Vagina (tissue), 2 donors: ENCODE measurements around the gene ITM2C. TPM values are rescaled to one million over a fixed set of nuclear protein-coding genes. Genes with fewer than 3 reads are reported as not detected.

Source experiments
- DNase-seq, 2 donors: peaks; one replicate each; pipeline ENCODE4 v3.0.0-alpha.2; 2017; ENCODE audit errors: extremely low spot score in 2 of 2
- H3K27ac ChIP-seq: fragments of 200-600 bp; sonication (generic); one replicate; pipeline ENCODE4 v1.5.1; 2019
- H3K27me3 ChIP-seq: fragments of 200-600 bp; sonication (generic); one replicate; pipeline ENCODE4 v1.5.1; 2019
- H3K36me3 ChIP-seq, 2 donors: fragments of 200-600 bp; sonication (generic); one replicate each; pipeline ENCODE4 v1.5.1; 2017 to 2019
- H3K4me1 ChIP-seq: fragments of 200-600 bp; sonication (generic); one replicate; pipeline ENCODE4 v1.5.1; 2019
- H3K4me3 ChIP-seq, 2 donors: fragments of 200-600 bp; sonication (generic); 1 replicate in 1 of 2; 2 replicates in 1 of 2; pipeline ENCODE4 v1.5.1; 2016 to 2019
- H3K9me3 ChIP-seq: fragments of 200-600 bp; sonication (generic); one replicate; pipeline ENCODE4 v1.5.1; 2019
- POLR2A ChIP-seq, 2 donors: fragments of 450-650 bp; IDR thresholded peaks; one replicate each; pipeline ENCODE4 v1.6.1; 2017; ENCODE audit warnings: antibody characterized with exemption in 2 of 2, mild to moderate bottlenecking in 2 of 2, moderate library complexity in 2 of 2
- POLR2AphosphoS5 ChIP-seq, 2 donors: sonication (generic); formaldehyde crosslinking; IDR thresholded peaks; one replicate each; pipeline ENCODE4 v1.9.0; 2017; ENCODE audit warnings: antibody characterized with exemption in 2 of 2, mild to moderate bottlenecking in 2 of 2, low read depth in 1 of 2; ENCODE audit not compliant: insufficient read depth in 1 of 2
- intact Hi-C: fragments of 100-400 bp; cut with DNase I; formaldehyde crosslinking; loops from one replicate; pipeline ENCODE4 v1.15.1; 2023
- total RNA-seq: library from RNA; depleted of rRNA; stranded (reverse); fragments of >200 nt; gene quantifications from one replicate; pipeline ENCODE4 v1.2.3, GENCODE V29; 2016
- TF ChIP-seq, protein P1 (sequence below), 3 experiments: fragments of 450-650 bp in 2 of 3; fragments of 200-600 bp in 1 of 3; sonication (generic) in 1 of 3; IDR thresholded peaks; one replicate each; pipeline ENCODE4 v1.5.1; 2017 to 2019; ENCODE audit warnings: antibody characterized with exemption in 3 of 3, mild to moderate bottlenecking in 2 of 3, moderate library complexity in 2 of 3

ITM2C gene
- total RNA-seq, 1 donor from 2014 or later = 86.2 TPM

DNA sequence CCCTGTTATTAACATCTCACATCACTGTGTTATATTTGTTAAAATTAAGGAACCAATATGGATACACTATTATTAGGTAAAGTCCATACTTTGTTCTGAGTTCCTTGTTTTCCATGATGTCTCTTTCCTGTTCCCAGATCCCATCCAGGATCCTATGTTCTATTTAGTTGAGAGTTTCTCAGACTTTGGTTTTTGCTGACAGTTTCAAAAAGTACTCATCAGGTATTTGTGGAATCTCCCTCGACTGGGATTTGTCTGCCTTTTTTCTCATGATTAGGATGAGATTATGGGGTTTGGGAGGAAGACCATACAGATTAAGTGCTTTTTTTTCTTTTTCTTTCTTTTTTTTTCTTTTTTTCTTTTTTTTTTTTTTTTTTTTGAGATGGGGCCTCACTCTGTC lies 39.4 kb upstream of the ITM2C start:
- no peak for DNase-seq

DNA sequence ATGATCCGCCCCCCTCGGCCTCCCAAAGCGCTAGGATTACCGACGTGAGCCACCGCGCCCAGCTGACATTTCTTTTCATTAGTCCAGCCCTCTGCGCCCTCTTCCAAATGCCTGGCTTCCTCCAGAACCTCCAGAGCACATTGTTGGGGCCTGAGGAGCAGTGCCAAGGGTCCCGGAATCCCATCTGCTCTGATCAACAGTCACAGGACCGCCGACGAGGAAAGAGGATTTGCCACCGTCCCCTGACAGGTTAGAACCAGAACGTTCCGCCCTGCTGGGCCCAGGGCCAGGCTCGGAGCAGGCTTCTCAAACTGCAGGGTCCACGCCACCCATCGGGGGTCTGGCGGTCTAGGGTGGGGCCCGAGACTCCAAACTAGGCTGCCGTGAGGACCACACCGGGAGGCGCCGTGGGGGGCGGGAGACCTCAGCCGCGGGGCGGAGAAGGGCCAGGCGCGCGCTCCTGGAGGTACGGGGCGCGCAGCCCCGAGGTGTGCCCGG lies 36.9 kb upstream of the ITM2C start:
- peaks cover 21% of the 10 kb centered on the region for H3K4me1 ChIP-seq
- no peaks in the 10 kb centered on the region for H3K36me3 ChIP-seq
- H3K27me3 ChIP-seq = no peaks in the 10 kb centered on the region
- H3K9me3 ChIP-seq = no peaks in the 10 kb centered on the region
- H3K27ac ChIP-seq = no peak overlapping the region
- H3K4me3 ChIP-seq = peak overlapping the region; percentile 12 to 37
- no peak for DNase-seq
- TF ChIP-seq, protein P1, sequence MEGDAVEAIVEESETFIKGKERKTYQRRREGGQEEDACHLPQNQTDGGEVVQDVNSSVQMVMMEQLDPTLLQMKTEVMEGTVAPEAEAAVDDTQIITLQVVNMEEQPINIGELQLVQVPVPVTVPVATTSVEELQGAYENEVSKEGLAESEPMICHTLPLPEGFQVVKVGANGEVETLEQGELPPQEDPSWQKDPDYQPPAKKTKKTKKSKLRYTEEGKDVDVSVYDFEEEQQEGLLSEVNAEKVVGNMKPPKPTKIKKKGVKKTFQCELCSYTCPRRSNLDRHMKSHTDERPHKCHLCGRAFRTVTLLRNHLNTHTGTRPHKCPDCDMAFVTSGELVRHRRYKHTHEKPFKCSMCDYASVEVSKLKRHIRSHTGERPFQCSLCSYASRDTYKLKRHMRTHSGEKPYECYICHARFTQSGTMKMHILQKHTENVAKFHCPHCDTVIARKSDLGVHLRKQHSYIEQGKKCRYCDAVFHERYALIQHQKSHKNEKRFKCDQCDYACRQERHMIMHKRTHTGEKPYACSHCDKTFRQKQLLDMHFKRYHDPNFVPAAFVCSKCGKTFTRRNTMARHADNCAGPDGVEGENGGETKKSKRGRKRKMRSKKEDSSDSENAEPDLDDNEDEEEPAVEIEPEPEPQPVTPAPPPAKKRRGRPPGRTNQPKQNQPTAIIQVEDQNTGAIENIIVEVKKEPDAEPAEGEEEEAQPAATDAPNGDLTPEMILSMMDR (IDR thresholded peaks at IDR 0.05) = no peak
- TF ChIP-seq POLR2A (IDR thresholded peaks at IDR 0.05) (no peak), POLR2AphosphoS5 (IDR thresholded peaks at IDR 0.05; ENCODE audit: insufficient read depth in 1 of 2, low read depth in 1 of 2) (no peak)
- intact Hi-C loops = no loop called here

More for the DNA sequence above, 39.4 kb upstream of the ITM2C start:
- no peak overlapping the region for H3K27ac ChIP-seq
- H3K27me3 ChIP-seq = no peaks in the 10 kb centered on the region
- no peaks in the 10 kb centered on the region for H3K36me3 ChIP-seq
- no peaks in the 10 kb centered on the region for H3K9me3 ChIP-seq
- peaks cover 21% of the 10 kb centered on the region for H3K4me1 ChIP-seq
- TF ChIP-seq POLR2A (IDR thresholded peaks at IDR 0.05) = no peak
- TF ChIP-seq POLR2AphosphoS5 (IDR thresholded peaks at IDR 0.05; ENCODE audit: insufficient read depth in 1 of 2, low read depth in 1 of 2) = no peak
- TF ChIP-seq, protein P1 (IDR thresholded peaks at IDR 0.05) = no peak
- no peak overlapping the region for H3K4me3 ChIP-seq
- intact Hi-C loops = no loop called here

DNA sequence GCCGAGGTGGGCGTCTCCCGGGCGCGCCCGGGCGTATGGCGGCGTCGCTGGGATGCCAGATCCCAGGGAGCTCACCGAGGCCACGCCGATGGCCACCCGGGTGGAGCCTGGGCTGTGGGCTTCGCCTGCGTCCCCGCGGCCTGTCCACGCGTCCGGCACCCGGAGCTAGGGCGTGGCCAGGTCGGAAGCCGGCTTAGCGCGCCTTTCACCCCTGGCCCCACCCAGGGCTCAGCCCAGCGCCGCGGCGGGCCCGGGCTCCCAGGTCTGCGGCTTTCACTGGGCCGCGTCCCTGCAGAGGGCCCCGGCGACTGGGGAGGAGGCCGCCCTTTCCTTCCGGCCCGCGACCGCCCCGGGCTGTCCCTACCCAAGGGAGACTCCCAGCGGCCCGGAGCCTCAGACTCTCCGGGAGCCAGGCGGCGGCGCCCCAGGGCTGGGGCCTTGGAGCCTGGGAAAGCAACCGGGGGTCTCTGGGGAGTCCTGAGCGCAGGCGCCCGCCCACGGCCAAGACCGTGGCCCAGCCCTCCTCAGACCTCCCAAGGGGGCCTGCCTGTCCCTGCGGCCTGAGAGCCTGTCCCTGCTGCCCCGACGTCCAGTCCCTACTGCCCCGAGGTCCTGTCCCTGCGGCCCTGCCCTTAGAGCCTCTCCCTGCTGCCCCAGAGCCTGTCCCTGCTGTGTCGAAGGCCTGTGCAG lies 36.3 kb upstream of the ITM2C start:
- Histone ChIP-seq H3K36me3 (no peaks in the 10 kb centered on the region), H3K4me3 (peak overlapping the region; percentile 12 to 37), H3K4me1 (peaks cover 21% of the 10 kb centered on the region), H3K27me3 (no peaks in the 10 kb centered on the region), H3K27ac (no peak overlapping the region), H3K9me3 (no peaks in the 10 kb centered on the region)
- DNase-seq = no peak
- TF ChIP-seq POLR2AphosphoS5 (IDR thresholded peaks at IDR 0.05; ENCODE audit: insufficient read depth in 1 of 2, low read depth in 1 of 2) = no peak
- TF ChIP-seq POLR2A (IDR thresholded peaks at IDR 0.05) = no peak
- TF ChIP-seq, protein P1 (IDR thresholded peaks at IDR 0.05) = no peak
- intact Hi-C loops = no loop called here

DNA sequence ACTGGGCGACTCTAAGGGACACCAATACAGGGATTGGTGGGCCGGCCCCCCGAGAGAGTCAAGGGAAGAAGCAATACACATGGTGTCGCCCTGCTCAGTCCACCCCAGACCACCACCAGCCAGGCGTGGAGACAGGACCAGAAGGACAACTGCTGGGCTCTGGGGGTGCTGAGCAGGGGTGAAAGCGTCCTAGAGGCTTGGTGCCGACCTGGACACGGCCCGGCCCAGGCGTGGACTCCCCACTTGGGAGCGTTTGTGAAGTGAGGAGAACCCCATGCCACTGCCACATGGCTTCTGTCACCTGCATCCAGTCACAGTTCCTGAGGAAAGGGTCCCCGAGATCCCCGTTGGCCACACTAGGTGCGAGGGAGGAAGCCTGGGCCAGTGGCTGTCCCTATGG lies 35.4 kb upstream of the ITM2C start:
- H3K4me3 ChIP-seq = no peak overlapping the region
- no peak overlapping the region for H3K27ac ChIP-seq
- TF ChIP-seq, protein P1 (IDR thresholded peaks at IDR 0.05) = no peak
- TF ChIP-seq POLR2A (IDR thresholded peaks at IDR 0.05) = no peak
- no peak for TF ChIP-seq POLR2AphosphoS5 (IDR thresholded peaks at IDR 0.05; ENCODE audit: insufficient read depth in 1 of 2, low read depth in 1 of 2)
- no peaks in the 10 kb centered on the region for H3K36me3 ChIP-seq
- no peaks in the 10 kb centered on the region for H3K9me3 ChIP-seq
- intact Hi-C loops = no loop called here
- DNase-seq = no peak
- H3K27me3 ChIP-seq = no peaks in the 10 kb centered on the region
- peaks cover 18% of the 10 kb centered on the region for H3K4me1 ChIP-seq

DNA sequence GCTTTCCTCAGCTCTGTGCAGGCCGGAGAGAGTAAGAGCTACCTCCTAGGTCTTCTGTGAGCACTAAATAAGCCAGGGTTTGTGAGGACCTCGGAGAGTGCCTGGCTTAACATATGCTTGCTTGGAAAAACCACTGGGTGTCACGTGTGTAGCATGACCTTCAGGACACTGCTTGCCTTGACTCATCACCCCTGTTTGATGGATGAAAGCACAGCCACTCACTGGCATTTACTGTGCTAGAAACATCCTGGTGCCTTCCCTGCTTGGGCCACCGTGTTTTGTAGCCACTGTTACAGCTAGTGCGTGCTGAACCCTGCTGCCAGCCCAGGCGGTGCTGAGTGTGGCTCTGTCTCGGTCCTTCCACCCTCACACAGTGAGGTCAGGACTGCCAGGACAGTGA lies 34.8 kb upstream of the ITM2C start:
- intact Hi-C loops = no loop called here
- H3K27me3 ChIP-seq = no peaks in the 10 kb centered on the region
- H3K27ac ChIP-seq = no peak overlapping the region
- DNase-seq = no peak
- H3K4me1 ChIP-seq = peaks cover 12% of the 10 kb centered on the region
- H3K9me3 ChIP-seq = no peaks in the 10 kb centered on the region
- TF ChIP-seq, protein P1 (IDR thresholded peaks at IDR 0.05) = no peak
- TF ChIP-seq POLR2AphosphoS5 (IDR thresholded peaks at IDR 0.05; ENCODE audit: insufficient read depth in 1 of 2, low read depth in 1 of 2) (no peak), POLR2A (IDR thresholded peaks at IDR 0.05) (no peak)
- H3K4me3 ChIP-seq = no peak overlapping the region
- H3K36me3 ChIP-seq = no peaks in the 10 kb centered on the region
